ENCODE data around the gene DNAJB11. TPM values are rescaled to one million over a fixed set of nuclear protein-coding genes. Genes with fewer than 3 reads are reported as not detected.

Gene DNAJB11
- total RNA-seq, 1 experiment from 2014 or later: 181 TPM

DNA sequence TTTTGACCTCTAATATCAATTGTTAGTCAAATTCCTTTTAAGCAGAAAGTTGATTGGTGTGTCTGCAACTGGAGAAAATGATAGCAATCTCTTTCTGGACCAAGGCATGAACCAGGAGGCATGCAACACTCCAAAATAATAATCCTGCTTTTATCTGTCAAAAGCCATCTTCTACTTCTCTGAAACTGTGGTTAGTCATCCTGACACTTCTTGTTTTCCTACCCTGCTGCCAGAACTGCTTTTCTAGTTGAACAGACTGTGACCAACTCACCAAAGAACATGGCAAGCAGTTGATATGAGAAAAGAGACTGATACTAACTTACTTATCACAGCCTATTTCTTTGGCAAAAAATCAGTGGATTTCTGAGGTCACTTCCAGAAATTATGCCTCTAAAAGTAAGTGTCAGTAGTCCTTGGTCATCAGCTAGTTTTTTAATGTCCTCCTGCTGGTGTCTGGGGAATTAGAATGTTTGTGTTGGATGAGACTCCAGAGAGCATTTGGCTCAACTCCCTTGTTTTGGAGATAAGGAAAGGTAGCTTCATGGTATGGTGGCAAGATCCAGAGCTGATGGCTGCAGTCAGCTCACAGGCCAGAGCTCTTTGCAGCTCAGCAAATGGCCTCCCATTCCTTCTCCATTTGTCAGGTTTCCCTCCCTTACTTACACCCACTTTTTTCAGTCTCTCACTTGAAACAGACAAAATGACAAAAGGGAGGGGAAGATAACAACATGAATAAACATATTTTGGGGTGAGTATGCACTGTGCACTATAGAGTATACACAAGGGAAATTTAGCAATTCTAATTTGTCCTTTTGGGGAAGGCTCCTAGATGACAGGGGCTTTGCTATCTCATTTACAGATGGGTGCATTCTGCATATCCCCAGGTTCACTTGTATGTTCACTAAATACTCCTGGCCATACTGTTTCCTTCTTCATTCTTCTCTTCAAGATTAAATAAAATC lies 33.4 kb upstream of the DNAJB11 start:
- TF ChIP-seq, protein P1, sequence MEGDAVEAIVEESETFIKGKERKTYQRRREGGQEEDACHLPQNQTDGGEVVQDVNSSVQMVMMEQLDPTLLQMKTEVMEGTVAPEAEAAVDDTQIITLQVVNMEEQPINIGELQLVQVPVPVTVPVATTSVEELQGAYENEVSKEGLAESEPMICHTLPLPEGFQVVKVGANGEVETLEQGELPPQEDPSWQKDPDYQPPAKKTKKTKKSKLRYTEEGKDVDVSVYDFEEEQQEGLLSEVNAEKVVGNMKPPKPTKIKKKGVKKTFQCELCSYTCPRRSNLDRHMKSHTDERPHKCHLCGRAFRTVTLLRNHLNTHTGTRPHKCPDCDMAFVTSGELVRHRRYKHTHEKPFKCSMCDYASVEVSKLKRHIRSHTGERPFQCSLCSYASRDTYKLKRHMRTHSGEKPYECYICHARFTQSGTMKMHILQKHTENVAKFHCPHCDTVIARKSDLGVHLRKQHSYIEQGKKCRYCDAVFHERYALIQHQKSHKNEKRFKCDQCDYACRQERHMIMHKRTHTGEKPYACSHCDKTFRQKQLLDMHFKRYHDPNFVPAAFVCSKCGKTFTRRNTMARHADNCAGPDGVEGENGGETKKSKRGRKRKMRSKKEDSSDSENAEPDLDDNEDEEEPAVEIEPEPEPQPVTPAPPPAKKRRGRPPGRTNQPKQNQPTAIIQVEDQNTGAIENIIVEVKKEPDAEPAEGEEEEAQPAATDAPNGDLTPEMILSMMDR (IDR thresholded peaks at IDR 0.05; ENCODE audit: unreplicated experiment): no peak
- Mint-ChIP-seq H3K4me3 (ENCODE audit: low read depth, unreplicated experiment) (no peak overlapping the region), H3K27ac (ENCODE audit: unreplicated experiment) (no peak overlapping the region), H3K27me3 (ENCODE audit: unreplicated experiment) (no peaks in the 10 kb centered on the region), H3K9me3 (ENCODE audit: low read depth, unreplicated experiment) (no peaks in the 10 kb centered on the region), H3K36me3 (ENCODE audit: insufficient read depth, unreplicated experiment) (no peaks in the 10 kb centered on the region), H3K4me1 (ENCODE audit: low read depth, unreplicated experiment) (peaks cover 12% of the 10 kb centered on the region)
- intact Hi-C loops (cut with micrococcal nuclease; ENCODE audit: unreplicated experiment): no loop called here
- no TSS peak for BruUV-seq (replicated peaks)
- CTCF ChIA-PET: no interaction called here
- no peak for DNase-seq

DNA sequence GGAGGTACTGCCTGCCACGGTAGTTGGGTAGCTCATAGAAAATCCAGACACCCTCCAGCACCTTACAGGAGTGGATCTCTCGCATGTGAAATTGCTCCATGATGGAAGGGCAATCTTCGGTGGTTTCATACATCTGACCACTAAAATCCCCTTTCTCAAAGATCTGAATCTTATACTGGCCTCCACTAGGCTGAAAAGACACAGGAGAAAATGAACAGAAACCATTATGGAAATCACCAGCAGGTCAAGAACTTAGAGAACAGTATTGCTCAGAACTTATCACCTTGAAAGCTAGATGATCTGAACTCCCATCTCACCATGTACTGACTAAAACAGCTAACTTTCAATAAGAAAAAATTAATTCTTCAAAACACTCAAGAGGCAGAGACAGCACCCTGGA lies 31.7 kb upstream of the DNAJB11 start:
- H3K27me3 Mint-ChIP-seq (ENCODE audit: unreplicated experiment): no peaks in the 10 kb centered on the region
- intact Hi-C loops (cut with micrococcal nuclease; ENCODE audit: unreplicated experiment): no loop called here
- H3K4me3 Mint-ChIP-seq (ENCODE audit: low read depth, unreplicated experiment): no peak overlapping the region
- no peaks in the 10 kb centered on the region for H3K9me3 Mint-ChIP-seq (ENCODE audit: low read depth, unreplicated experiment)
- DNase-seq: no peak
- peaks cover 6% of the 10 kb centered on the region for H3K36me3 Mint-ChIP-seq (ENCODE audit: insufficient read depth, unreplicated experiment)
- H3K4me1 Mint-ChIP-seq (ENCODE audit: low read depth, unreplicated experiment): peaks cover 12% of the 10 kb centered on the region
- TF ChIP-seq, protein P1 (IDR thresholded peaks at IDR 0.05; ENCODE audit: unreplicated experiment): no peak
- no TSS peak for BruUV-seq (replicated peaks)
- no peak overlapping the region for H3K27ac Mint-ChIP-seq (ENCODE audit: unreplicated experiment)
- CTCF ChIA-PET: interaction anchor here (0.5 to 2.4 kb wide), 3 partner anchors 452 to 895 kb away, joined by 4 to 19 read pairs (median 5); no protein-coding TSS in a partner anchor

DNA sequence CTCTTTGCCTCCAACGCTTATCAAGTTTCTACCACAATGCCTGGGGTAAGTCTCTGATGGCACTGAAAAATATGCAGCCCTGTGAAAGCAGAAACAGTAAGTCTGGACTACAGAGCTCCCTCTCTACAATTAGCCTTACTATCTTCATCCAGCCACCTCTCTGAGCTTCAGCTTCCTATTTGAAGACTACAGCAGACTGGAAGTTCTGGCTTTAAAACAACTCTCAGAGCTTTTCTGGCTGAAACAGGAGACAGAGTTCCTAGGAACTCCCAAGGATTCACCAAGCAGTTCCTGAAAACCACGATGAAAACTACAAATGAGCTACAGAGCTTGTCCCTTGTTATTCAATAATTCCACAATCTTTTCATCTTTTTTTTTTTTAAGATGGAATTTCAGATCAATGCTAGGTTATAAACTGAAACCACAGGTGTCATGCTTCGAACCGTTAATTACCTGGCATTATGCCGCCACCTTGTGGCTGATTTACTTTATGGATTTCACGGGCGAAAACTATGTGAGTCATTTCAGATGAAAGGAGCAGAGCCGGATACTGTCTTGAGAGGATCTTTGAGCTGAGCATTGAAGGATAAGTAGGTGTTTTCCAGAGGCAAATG lies 30.2 kb upstream of the DNAJB11 start:
- Mint-ChIP-seq H3K9me3 (ENCODE audit: low read depth, unreplicated experiment) (no peaks in the 10 kb centered on the region), H3K4me1 (ENCODE audit: low read depth, unreplicated experiment) (peaks cover 12% of the 10 kb centered on the region), H3K4me3 (ENCODE audit: low read depth, unreplicated experiment) (no peak overlapping the region), H3K27me3 (ENCODE audit: unreplicated experiment) (no peaks in the 10 kb centered on the region), H3K27ac (ENCODE audit: unreplicated experiment) (no peak overlapping the region), H3K36me3 (ENCODE audit: insufficient read depth, unreplicated experiment) (peaks cover 6% of the 10 kb centered on the region)
- CTCF ChIA-PET: interaction anchor here (0.5 to 3.6 kb wide), 37 partner anchors 11 to 640 kb away, joined by 3 to 39 read pairs (median 4); partner anchors contain the start of genes DGKG and DNAJB11
- DNase-seq: peak; percentile 89
- no TSS peak for BruUV-seq (replicated peaks)
- intact Hi-C loops (cut with micrococcal nuclease; ENCODE audit: unreplicated experiment): loop anchor here (1.0 to 10.0 kb wide), 5 partner anchors 68 to 557 kb away; no protein-coding TSS in a partner anchor
- TF ChIP-seq, protein P1 (IDR thresholded peaks at IDR 0.05; ENCODE audit: unreplicated experiment): peak; percentile 87

DNA sequence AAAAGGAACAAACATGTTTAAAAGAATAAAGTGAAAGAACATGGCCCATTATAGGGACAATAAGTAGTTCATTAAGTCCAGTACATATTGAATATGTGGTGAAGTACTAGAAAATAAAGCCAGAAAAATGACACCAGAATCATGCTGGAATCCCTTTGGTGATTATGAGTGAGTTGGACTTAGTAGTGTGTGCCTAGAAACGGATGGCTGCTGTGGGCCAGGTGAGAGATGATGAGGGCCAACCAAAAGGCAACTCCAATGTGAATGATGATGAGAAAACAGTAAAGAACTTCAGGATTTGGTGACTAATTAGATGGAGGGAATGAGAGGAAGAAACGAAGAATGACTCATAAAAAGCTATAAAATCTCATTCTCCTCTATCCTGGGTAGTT lies 29.7 kb upstream of the DNAJB11 start:
- BruUV-seq (replicated peaks): no TSS peak
- Mint-ChIP-seq H3K27ac (ENCODE audit: unreplicated experiment) (no peak overlapping the region), H3K36me3 (ENCODE audit: insufficient read depth, unreplicated experiment) (peaks cover 6% of the 10 kb centered on the region), H3K4me3 (ENCODE audit: low read depth, unreplicated experiment) (no peak overlapping the region), H3K9me3 (ENCODE audit: low read depth, unreplicated experiment) (no peaks in the 10 kb centered on the region), H3K27me3 (ENCODE audit: unreplicated experiment) (no peaks in the 10 kb centered on the region), H3K4me1 (ENCODE audit: low read depth, unreplicated experiment) (peaks cover 12% of the 10 kb centered on the region)
- CTCF ChIA-PET: interaction anchor here (0.6 to 3.6 kb wide), 28 partner anchors 11 to 597 kb away, joined by 3 to 39 read pairs (median 4); partner anchors contain the start of gene DNAJB11
- no peak for DNase-seq
- TF ChIP-seq, protein P1 (IDR thresholded peaks at IDR 0.05; ENCODE audit: unreplicated experiment): no peak
- intact Hi-C loops (cut with micrococcal nuclease; ENCODE audit: unreplicated experiment): loop anchor here (1.0 to 10.0 kb wide), 5 partner anchors 68 to 558 kb away; no protein-coding TSS in a partner anchor

Data from Calu3 (cell line).